CD8-positive, alpha-beta memory T cell (primary cell): ENCODE measurements around the gene TMEM109. TPM values are rescaled to one million over a fixed set of nuclear protein-coding genes. Genes with fewer than 3 reads are reported as not detected.

Experiments used
- CTCF ChIA-PET: fragments of 350-600 bp; sonication (Branson Sonifier 250); formaldehyde crosslinking; loops from one replicate; lab custom pipeline; 2021; ENCODE audit warnings: antibody characterized with exemption; lab: Charles Lee
- POLR2A ChIA-PET: fragments of 350-600 bp; sonication (Branson Sonifier 250); formaldehyde crosslinking; loops from one replicate; lab custom pipeline; 2021; ENCODE audit warnings: antibody characterized with exemption; lab: Charles Lee
- DNase-seq, 5 donors: peaks; one replicate each; pipeline versions ENCODE4 v3.0.0 to v3.0.0-alpha.2; 2020 to 2022; ENCODE audit warnings: mixed read lengths in 1 of 5
- H3K27ac ChIP-seq: one replicate; pipeline ENCODE4 v1.7.0; 2013; ENCODE audit warnings: low read depth, mild to moderate bottlenecking, low read length, moderate library complexity
- H3K27me3 ChIP-seq: 2 replicates; pipeline ENCODE4 v1.7.0; 2013; ENCODE audit warnings: low read length, mild to moderate bottlenecking; ENCODE audit not compliant: insufficient read depth, poor library complexity, severe bottlenecking
- H3K36me3 ChIP-seq: 2 replicates; pipeline ENCODE4 v1.7.0; 2013; ENCODE audit warnings: mild to moderate bottlenecking, low read length, moderate library complexity; ENCODE audit not compliant: insufficient read depth
- H3K4me1 ChIP-seq: 2 replicates; pipeline ENCODE4 v1.7.0; 2013; ENCODE audit warnings: mild to moderate bottlenecking, low read length, moderate library complexity; ENCODE audit not compliant: insufficient read depth
- H3K4me3 ChIP-seq: 2 replicates; pipeline ENCODE4 v1.7.0; 2013; ENCODE audit warnings: mild to moderate bottlenecking, low read length
- H3K9me3 ChIP-seq: 2 replicates; pipeline ENCODE4 v1.7.0; 2013; ENCODE audit warnings: mild to moderate bottlenecking, low read length
- H3K27ac Mint-ChIP-seq, 8 donors: one replicate each; pipeline ENCODE4 v1.8.0; 2020 to 2021; ENCODE audit warnings: mixed read lengths in 8 of 8, mild to moderate bottlenecking in 6 of 8, inconsistent platforms in 3 of 8, moderate library complexity in 3 of 8
- H3K27me3 Mint-ChIP-seq, 2 donors: one replicate each; pipeline ENCODE4 v1.8.0; 2020 to 2021; ENCODE audit warnings: mixed read lengths in 2 of 2, mild to moderate bottlenecking in 1 of 2, moderate library complexity in 1 of 2
- H3K36me3 Mint-ChIP-seq, 3 donors: one replicate each; pipeline ENCODE4 v1.8.0; 2020 to 2021; ENCODE audit warnings: mixed read lengths in 3 of 3, inconsistent platforms in 1 of 3, mild to moderate bottlenecking in 1 of 3
- H3K4me1 Mint-ChIP-seq, 3 donors: one replicate each; pipeline ENCODE4 v1.8.0; 2020 to 2021; ENCODE audit warnings: mixed read lengths in 3 of 3, inconsistent platforms in 1 of 3, mild to moderate bottlenecking in 1 of 3
- H3K4me3 Mint-ChIP-seq, 7 donors: one replicate each; pipeline ENCODE4 v1.8.0; 2020 to 2021; ENCODE audit warnings: mixed read lengths in 7 of 7, mild to moderate bottlenecking in 6 of 7, moderate library complexity in 4 of 7, inconsistent platforms in 2 of 7
- H3K9me3 Mint-ChIP-seq, 5 donors: one replicate each; pipeline ENCODE4 v1.8.0; 2020 to 2022; ENCODE audit warnings: mixed read lengths in 5 of 5, mild to moderate bottlenecking in 3 of 5, moderate library complexity in 2 of 5, inconsistent platforms in 1 of 5
- polyA plus RNA-seq: library from polyadenylated mRNA; unstranded; fragments of 300-500 nt; fragmentation: Illumina TruSeq; gene quantifications from one replicate; pipeline ENCODE4 v1.2.3, GENCODE V29; 2021
- total RNA-seq, 2 experiments: library from RNA; stranded (reverse); gene quantifications; one replicate each; pipeline ENCODE4 v1.2.3, GENCODE V29; 2021

The TMEM109 gene
- total and polyA plus RNA-seq, 3 experiments from 2014 or later = 144 to 396 (median 147) TPM

GRCh38 chr11:60870276-60870675, 43.7 kb upstream of the TMEM109 start:
- Histone ChIP-seq H3K4me3 (no peak overlapping the region), H3K9me3 (no peaks in the 10 kb centered on the region), H3K27me3 (no peaks in the 10 kb centered on the region), H3K27ac (no peak overlapping the region), H3K36me3 (no peaks in the 10 kb centered on the region), H3K4me1 (peaks cover 29% of the 10 kb centered on the region)
- Mint-ChIP-seq H3K4me3 (peak overlapping the region in 1 of 7 donors; percentile 34), H3K27me3 (peaks cover 1 to 8% of the 10 kb centered on the region in 2 donors), H3K36me3 (peaks cover 0 to 3% (median 0%) of the 10 kb centered on the region in 3 donors), H3K27ac (peak overlapping the region in 4 of 8 donors; percentile 38 to 84 (median 77)), H3K9me3 (no peaks in the 10 kb centered on the region), H3K4me1 (peaks cover 19 to 55% (median 49%) of the 10 kb centered on the region in 3 donors)
- POLR2A ChIA-PET = no interaction called here
- peak in 2 of 5 donors; percentile 23 to 57 for DNase-seq
- CTCF ChIA-PET = interaction anchor here (1.3 kb wide), 2 partner anchors 17 to 38 kb away, joined by 4 read pairs; no protein-coding TSS in a partner anchor

GRCh38 chr11:60870733-60871377, 43.1 kb upstream of the TMEM109 start:
- peaks cover 19 to 53% (median 49%) of the 10 kb centered on the region in 3 donors for H3K4me1 Mint-ChIP-seq
- no peak for DNase-seq
- peak overlapping the region in 7 of 8 donors; percentile 38 to 84 (median 70) for H3K27ac Mint-ChIP-seq

GRCh38 chr11:60871378-60872061, 42.4 kb upstream of the TMEM109 start:
- H3K4me3 Mint-ChIP-seq = peak overlapping the region in 3 of 7 donors; percentile 19 to 51 (median 27)
- Histone ChIP-seq H3K27me3 (no peaks in the 10 kb centered on the region), H3K4me1 (peaks cover 29% of the 10 kb centered on the region), H3K36me3 (no peaks in the 10 kb centered on the region), H3K27ac (no peak overlapping the region), H3K4me3 (no peak overlapping the region), H3K9me3 (no peaks in the 10 kb centered on the region)
- H3K4me1 Mint-ChIP-seq = peaks cover 19 to 53% (median 47%) of the 10 kb centered on the region in 3 donors
- peaks cover 1 to 8% of the 10 kb centered on the region in 2 donors for H3K27me3 Mint-ChIP-seq
- CTCF ChIA-PET = interaction anchor here (1.3 to 2.6 kb wide), 3 partner anchors 16 to 43 kb away, joined by 5 to 10 read pairs (median 8); partner anchors contain the start of gene TMEM109
- H3K27ac Mint-ChIP-seq = peak overlapping the region; percentile 26 to 84 (median 58)
- POLR2A ChIA-PET = interaction anchor here (0.8 kb wide), 1 partner anchor 43 kb away, joined by 3 read pairs; no protein-coding TSS in a partner anchor
- DNase-seq = peak in 2 of 5 donors; percentile 27 to 55
- H3K36me3 Mint-ChIP-seq = peaks cover 0 to 5% (median 0%) of the 10 kb centered on the region in 3 donors
- H3K9me3 Mint-ChIP-seq = no peaks in the 10 kb centered on the region

More at GRCh38 chr11:60870733-60871377, 43.1 kb upstream of the TMEM109 start:
- Mint-ChIP-seq H3K36me3 (peaks cover 0 to 5% (median 0%) of the 10 kb centered on the region in 3 donors), H3K27me3 (peaks cover 1 to 8% of the 10 kb centered on the region in 2 donors), H3K4me3 (peak overlapping the region in 2 of 7 donors; percentile 19 to 27), H3K9me3 (no peaks in the 10 kb centered on the region)
- Histone ChIP-seq H3K4me3 (no peak overlapping the region), H3K4me1 (peaks cover 29% of the 10 kb centered on the region), H3K27ac (no peak overlapping the region), H3K9me3 (no peaks in the 10 kb centered on the region), H3K36me3 (no peaks in the 10 kb centered on the region), H3K27me3 (no peaks in the 10 kb centered on the region)
- POLR2A ChIA-PET = no interaction called here
- CTCF ChIA-PET = interaction anchor here (1.3 to 2.6 kb wide), 4 partner anchors 17 to 44 kb away, joined by 4 to 8 read pairs (median 4); partner anchors contain the start of gene TMEM109

GRCh38 chr11:60872124-60872960, 41.6 kb upstream of the TMEM109 start:
- H3K27ac ChIP-seq = no peak overlapping the region
- no peaks in the 10 kb centered on the region for H3K36me3 ChIP-seq
- no peaks in the 10 kb centered on the region for H3K9me3 ChIP-seq
- no peak for DNase-seq
- no peaks in the 10 kb centered on the region for H3K27me3 ChIP-seq
- Mint-ChIP-seq H3K27me3 (peaks cover 1 to 8% of the 10 kb centered on the region in 2 donors), H3K4me3 (peak overlapping the region in 1 of 7 donors; percentile 51), H3K9me3 (no peaks in the 10 kb centered on the region), H3K27ac (peak overlapping the region in 5 of 8 donors; percentile 26 to 84 (median 70)), H3K4me1 (peaks cover 19 to 53% (median 42%) of the 10 kb centered on the region in 3 donors), H3K36me3 (peaks cover 0 to 5% (median 0%) of the 10 kb centered on the region in 3 donors)
- ChIA-PET CTCF (interaction anchor here (1.2 to 2.6 kb wide), 4 partner anchors 15 to 43 kb away, joined by 3 to 10 read pairs (median 6); partner anchors contain the start of gene TMEM109), POLR2A (interaction anchor here (0.8 kb wide), 1 partner anchor 43 kb away, joined by 3 read pairs; no protein-coding TSS in a partner anchor)
- H3K4me1 ChIP-seq = peaks cover 29% of the 10 kb centered on the region
- H3K4me3 ChIP-seq = no peak overlapping the region

- POLR2A ChIA-PET = no interaction called here
- peak overlapping the region in 1 of 7 donors; percentile 56 for H3K4me3 Mint-ChIP-seq
- H3K9me3 Mint-ChIP-seq = no peaks in the 10 kb centered on the region
- peaks cover 0 to 9% (median 0%) of the 10 kb centered on the region in 3 donors for H3K36me3 Mint-ChIP-seq
- no peak for DNase-seq
- Histone ChIP-seq H3K4me1 (peaks cover 29% of the 10 kb centered on the region), H3K36me3 (no peaks in the 10 kb centered on the region), H3K9me3 (no peaks in the 10 kb centered on the region), H3K27ac (no peak overlapping the region), H3K4me3 (no peak overlapping the region), H3K27me3 (no peaks in the 10 kb centered on the region)
- peaks cover 19 to 53% (median 42%) of the 10 kb centered on the region in 3 donors for H3K4me1 Mint-ChIP-seq
- CTCF ChIA-PET = interaction anchor here (1.2 to 2.6 kb wide), 3 partner anchors 32 to 42 kb away, joined by 3 to 10 read pairs (median 8); partner anchors contain the start of gene TMEM109
- H3K27ac Mint-ChIP-seq = peak overlapping the region in 5 of 8 donors; percentile 42 to 77 (median 51)
- H3K27me3 Mint-ChIP-seq = peaks cover 1 to 8% of the 10 kb centered on the region in 2 donors
These were observed 40.9 kb upstream of the TMEM109 start for GRCh38 chr11:60872961-60873524.

- H3K27ac Mint-ChIP-seq = peak overlapping the region in 1 of 8 donors; percentile 52
- no peaks in the 10 kb centered on the region for H3K27me3 ChIP-seq
- no peak for DNase-seq
- peaks cover 19 to 50% (median 39%) of the 10 kb centered on the region in 3 donors for H3K4me1 Mint-ChIP-seq
- CTCF ChIA-PET = interaction anchor here (1.2 to 2.6 kb wide), 3 partner anchors 32 to 42 kb away, joined by 3 to 10 read pairs (median 8); partner anchors contain the start of gene TMEM109
- no peak overlapping the region for H3K4me3 ChIP-seq
- H3K4me1 ChIP-seq = peaks cover 29% of the 10 kb centered on the region
- POLR2A ChIA-PET = no interaction called here
- H3K36me3 ChIP-seq = no peaks in the 10 kb centered on the region
- H3K9me3 Mint-ChIP-seq = no peaks in the 10 kb centered on the region
- peaks cover 0 to 13% (median 0%) of the 10 kb centered on the region in 3 donors for H3K36me3 Mint-ChIP-seq
- peaks cover 1 to 5% of the 10 kb centered on the region in 2 donors for H3K27me3 Mint-ChIP-seq
- no peaks in the 10 kb centered on the region for H3K9me3 ChIP-seq
- H3K27ac ChIP-seq = no peak overlapping the region
- no peak overlapping the region for H3K4me3 Mint-ChIP-seq
These were observed 40.4 kb upstream of the TMEM109 start for GRCh38 chr11:60873533-60873932.
